Posterior cingulate gyrus (tissue), 11 donors: ENCODE data around the gene KCNJ6.
"Not testable (repeated sequence)": the region's sequence is repeated elsewhere in the genome, so short reads cannot be mapped to it uniquely, and the experiment has no call there.

ENCODE experiments used
- DNase-seq, 10 donors: peaks; one replicate each; pipeline versions ENCODE4 v3.0.0 to v3.0.0-alpha.2; 2020 to 2021; ENCODE audit warnings: mixed read lengths in 3 of 10
- intact Hi-C: fragments of 100-400 bp; cut with DNase I; formaldehyde crosslinking; loops from one replicate; pipeline ENCODE4 v1.15.1; 2023

KCNJ6 gene

GRCh38 chr21:37746849-37747248 is 169.4 kb downstream of the KCNJ6 start:
- intact Hi-C loops: no loop called here
- DNase-seq: no peak

DNA sequence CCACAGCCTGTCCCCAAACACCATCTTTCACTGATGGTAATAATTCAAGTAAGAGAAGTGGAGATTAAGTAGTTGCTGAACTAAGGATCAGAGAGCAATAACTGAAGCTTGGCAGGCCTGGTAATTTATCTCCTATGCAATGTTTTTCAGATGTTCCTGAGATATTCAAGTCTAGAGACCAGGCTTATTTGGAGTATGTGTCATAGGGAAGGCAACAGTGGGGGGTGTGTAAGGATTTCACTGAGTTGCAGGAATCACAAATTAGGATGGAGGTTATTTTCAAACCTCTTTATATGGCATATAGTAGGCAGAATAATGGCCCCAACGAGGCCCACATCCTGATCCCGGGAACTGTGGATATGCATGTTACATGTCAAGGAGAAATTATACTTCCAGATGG is 171.7 kb downstream of the KCNJ6 start:
- intact Hi-C loops: no loop called here
- no peak for DNase-seq

GRCh38 chr21:37742532-37742931 is 173.7 kb downstream of the KCNJ6 start:
- DNase-seq: no peak
- intact Hi-C loops: no loop called here

- intact Hi-C loops: no loop called here
- no peak for DNase-seq
These were observed 174.1 kb downstream of the KCNJ6 start for GRCh38 chr21:37742115-37742514.

- intact Hi-C loops: no loop called here
- no peak for DNase-seq
These were observed 178.3 kb downstream of the KCNJ6 start for GRCh38 chr21:37737996-37738395.

DNA sequence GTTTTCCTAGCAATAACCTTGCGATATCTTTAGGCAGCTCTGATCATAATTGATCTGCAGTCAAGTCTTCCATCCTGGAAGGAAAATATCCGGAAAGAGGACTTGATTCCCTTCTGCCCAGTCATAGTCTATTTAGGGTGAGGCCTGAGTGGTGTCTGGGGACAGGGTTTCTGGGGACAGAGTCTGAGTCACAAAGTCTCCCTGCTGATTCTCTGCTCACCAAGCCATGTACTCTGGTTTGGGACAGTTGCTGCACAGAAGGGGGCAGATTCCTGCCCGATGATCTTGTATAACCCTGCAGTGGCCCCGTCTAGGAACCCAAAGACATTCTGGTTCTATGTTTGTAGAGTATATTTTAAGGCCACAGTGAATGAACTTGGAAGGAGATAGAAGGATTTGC is 178.8 kb downstream of the KCNJ6 start:
- DNase-seq: no peak
- intact Hi-C loops: no loop called here

- peak in 1 of 10 donors; percentile 38 for DNase-seq
- intact Hi-C loops: no loop called here
These were observed 181.4 kb downstream of the KCNJ6 start for GRCh38 chr21:37734846-37735245.

DNA sequence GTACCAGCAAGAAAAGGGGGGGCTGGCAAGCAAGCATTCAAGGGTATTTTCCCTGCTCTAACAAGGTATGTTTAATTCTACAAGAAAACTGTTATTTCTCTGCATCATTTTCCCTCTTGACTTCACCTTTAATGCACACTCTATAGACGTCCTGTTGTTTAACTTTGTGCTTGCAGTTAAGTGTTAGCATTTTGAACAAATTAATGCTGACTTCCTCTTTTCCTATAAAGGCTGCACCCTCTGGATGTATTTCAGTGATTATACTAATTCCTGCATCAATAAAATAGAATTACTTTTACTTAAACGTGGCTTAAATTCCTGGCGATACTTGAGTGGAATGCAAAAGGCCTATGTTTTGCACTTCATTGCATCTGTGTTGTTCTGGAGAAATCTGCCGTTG is 183.3 kb downstream of the KCNJ6 start:
- intact Hi-C loops: no loop called here
- no peak for DNase-seq

- intact Hi-C loops: no loop called here
- DNase-seq: no peak
These were observed 192.1 kb downstream of the KCNJ6 start for GRCh38 chr21:37724201-37724600.

- intact Hi-C loops: no loop called here
- DNase-seq: no peak
These were observed 198.7 kb downstream of the KCNJ6 start for GRCh38 chr21:37717534-37717933.

DNA sequence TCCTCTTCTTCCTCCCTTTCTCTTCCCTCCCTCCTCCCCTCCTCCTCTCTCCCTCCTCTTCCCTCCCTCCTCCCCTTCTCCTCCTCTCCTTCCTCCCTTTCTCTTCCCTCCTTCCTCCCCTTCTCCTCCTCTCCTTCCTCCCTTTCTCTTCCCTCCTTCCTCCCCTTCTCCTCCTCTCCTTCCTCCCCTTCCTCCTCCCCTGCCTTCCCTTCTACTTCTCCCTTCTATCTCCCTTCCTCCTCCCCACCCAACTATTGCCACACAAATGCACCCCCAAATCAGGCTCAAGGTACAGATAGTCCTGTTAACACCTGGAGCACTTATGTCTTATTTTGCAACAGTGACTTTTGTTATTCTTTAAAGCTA is 203.7 kb downstream of the KCNJ6 start:
- intact Hi-C loops: loop anchor here (1.0 to 5.0 kb wide), 2 partner anchors 205 to 414 kb away; partner anchors contain the start of gene KCNJ6
- DNase-seq: not testable (repeated sequence)

DNA sequence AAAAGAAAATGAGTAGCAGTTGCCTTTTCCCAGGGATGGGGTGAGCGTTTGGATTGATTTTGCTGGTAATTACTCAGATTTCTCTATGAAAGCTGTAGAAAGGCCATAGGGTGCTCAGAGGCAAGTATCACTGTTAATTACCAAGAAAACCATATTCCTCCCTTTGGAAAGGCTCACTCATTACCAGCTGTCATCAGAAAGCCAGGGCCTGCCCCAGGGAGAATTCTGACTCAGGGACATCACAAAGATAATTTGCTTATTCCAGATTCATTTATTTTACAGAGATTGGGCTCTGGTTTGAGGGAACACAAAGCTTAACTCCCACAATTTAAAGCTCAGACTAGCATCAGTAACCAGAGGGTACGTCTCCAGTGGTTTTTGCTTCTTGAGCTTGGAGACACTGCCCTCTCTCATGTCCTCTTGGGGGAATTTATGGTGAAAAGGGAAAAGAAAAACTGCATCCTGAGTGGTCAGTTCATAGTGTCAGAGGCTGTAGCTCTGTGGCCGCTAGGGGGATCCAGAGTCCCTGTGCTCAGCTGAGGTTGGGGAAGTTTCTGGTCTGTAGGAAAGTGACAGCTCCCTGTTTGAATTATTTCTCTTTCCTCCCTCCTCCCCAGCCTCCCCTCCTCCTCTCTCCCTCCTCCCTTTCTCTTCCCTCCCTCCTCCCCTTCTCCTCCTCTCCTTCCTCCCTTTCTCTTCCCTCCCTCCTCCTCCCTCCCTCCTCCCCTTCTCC is 204.3 kb downstream of the KCNJ6 start:
- intact Hi-C loops: loop anchor here (1.0 to 5.0 kb wide), 2 partner anchors 205 to 414 kb away; partner anchors contain the start of gene KCNJ6
- peak; percentile 21 to 95 (median 66) for DNase-seq

DNA sequence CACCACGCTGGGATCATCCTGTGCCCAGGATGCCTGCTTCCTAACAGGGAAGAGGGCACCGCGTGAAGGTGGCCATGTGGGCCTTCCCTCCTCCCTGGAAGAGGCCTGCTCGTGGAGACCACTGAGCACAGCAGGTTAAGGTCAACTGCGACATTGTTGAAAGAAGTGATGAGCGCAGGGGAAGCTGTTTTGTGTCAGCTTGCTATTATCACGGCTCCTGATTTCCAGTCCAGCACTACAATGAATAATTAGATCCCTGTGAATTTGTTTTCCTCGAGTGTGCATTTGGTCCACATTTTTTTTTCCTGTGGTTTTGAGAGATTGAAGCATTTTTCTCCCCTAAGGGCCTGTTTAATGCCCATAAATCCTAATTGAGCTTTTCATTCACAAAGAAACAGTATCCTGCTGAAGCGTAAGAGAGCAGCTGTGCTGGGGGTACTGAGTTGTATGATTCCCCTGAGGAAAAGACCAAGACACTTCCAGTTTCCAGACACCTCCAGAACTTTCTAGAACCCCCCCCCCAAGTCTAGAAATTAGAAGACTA is 204.9 kb downstream of the KCNJ6 start:
- no peak for DNase-seq
- intact Hi-C loops: loop anchor here (5.0 kb wide), 1 partner anchor 206 kb away; the partner anchor contains the start of gene KCNJ6

DNA sequence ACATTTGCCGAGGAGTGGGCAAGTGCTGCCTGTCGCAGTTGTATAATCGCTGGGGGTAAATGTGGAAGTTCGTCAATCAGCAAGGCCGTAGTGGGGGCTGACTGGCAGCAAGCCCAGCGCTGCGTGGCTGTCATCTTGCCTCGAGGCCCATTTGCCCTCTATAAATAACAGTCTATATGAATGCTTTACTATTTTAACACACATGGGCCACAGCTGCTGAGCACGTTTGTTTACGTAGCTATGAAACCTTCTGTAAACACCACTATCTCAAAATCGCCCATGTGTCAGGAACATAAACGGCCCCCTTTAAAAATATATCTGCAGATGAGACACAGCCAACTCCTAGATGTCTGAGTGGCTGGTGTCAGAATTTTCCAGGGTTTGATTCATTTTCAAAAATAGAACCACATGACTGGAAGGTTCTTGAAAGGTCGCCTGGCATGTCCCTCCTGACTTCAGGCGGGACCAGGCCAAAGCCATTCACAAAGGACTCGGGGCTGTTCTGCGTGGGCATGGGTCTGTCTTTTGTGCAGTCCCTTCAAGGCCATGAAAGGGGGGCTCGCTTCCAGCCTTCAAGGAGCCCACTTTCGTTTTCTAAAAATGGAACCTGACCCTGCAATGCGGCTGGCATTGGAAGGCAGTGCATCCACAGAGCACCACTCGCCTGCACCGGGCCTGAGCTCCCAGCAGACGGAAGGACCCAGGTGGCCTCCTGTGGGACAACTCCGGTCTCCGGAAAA is 205.5 kb downstream of the KCNJ6 start:
- intact Hi-C loops: loop anchor here (5.0 kb wide), 1 partner anchor 207 kb away; the partner anchor contains the start of gene KCNJ6
- no peak for DNase-seq

GRCh38 chr21:37704751-37705150 is 211.5 kb downstream of the KCNJ6 start:
- DNase-seq: no peak
- intact Hi-C loops: loop anchor here (10.0 kb wide), 1 partner anchor 650 kb away; no protein-coding TSS in a partner anchor

DNA sequence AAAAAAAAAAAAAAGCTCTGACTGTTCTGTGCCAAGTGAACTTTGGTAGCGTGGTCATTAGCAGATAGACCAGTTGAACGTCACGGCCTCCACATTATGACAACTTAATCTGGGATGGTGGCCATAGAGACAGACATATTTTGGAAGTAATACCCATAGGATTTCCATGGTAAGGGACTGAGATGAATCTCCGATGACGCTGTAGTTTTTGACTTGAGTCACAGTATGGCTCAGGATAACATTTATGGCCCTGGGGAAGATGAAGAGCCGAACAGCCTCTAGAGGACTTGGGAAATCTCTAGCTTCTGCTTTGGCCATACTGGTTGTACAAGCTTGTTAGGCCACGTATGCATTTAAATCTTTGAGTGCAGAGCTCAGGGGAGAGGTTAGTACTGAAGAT is 214.0 kb downstream of the KCNJ6 start:
- intact Hi-C loops: loop anchor here (10.0 kb wide), 1 partner anchor 653 kb away; no protein-coding TSS in a partner anchor

DNA sequence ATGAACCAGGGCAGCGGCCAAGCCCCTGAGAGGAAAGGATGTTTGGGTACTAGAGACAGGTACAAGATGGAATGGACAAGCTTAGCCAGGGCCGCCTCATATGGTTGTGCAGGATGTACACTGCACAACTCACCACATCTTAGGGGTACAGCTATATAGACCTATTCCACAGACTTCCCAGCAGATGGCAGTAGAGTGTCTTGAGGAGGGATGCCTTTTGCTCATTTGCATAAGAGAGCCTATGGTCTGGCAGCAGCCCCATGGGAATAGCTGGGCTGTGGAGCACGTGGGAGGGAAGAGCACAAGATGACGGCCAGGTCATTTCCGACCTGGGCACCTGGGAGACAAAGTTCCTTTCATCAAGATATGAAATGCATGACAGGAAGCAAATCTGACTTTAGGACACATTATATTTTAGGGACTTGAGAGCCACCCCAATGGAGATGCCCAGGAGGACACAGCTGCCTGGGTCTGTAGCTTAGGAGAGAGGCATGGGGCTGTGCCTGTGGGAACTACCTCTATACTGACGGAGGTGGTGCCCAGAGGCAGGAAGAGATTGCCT is 215.5 kb downstream of the KCNJ6 start:
- DNase-seq: peak in 4 of 10 donors; percentile 18 to 87 (median 38)
- intact Hi-C loops: loop anchor here (10.0 kb wide), 1 partner anchor 654 kb away; no protein-coding TSS in a partner anchor

More for the DNA sequence above, 214.0 kb downstream of the KCNJ6 start:
- DNase-seq: no peak

GRCh38 chr21:37699024-37699775 is 217.1 kb downstream of the KCNJ6 start:
- intact Hi-C loops: no loop called here
- no peak for DNase-seq

GRCh38 chr21:37696936-37697335 is 219.3 kb downstream of the KCNJ6 start:
- intact Hi-C loops: no loop called here
- DNase-seq: no peak

- no peak for DNase-seq
- intact Hi-C loops: no loop called here
These were observed 221.1 kb downstream of the KCNJ6 start for GRCh38 chr21:37695111-37695510.
